Stimulated activated memory B cell treated with anti-CD40 and anti-IgM and Interleukin-4, amounts not matched to agents 10 μg/mL and 1 μg/mL and 100 μg/mL, for 72 hours (primary cell): ENCODE results near the gene TMEM167B.
A peak's percentile ranks its signal among the peaks of the same experiment; 100 is the strongest.
"Not testable (repeated sequence)": the region's sequence is repeated elsewhere in the genome, so short reads cannot be mapped to it uniquely, and the experiment has no call there.

ENCODE experiments used
- ATAC-seq: fragments of 150-1000 bp; cut with Tn5 transposase; 2 replicates; pipeline ENCODE4 v1.10.0; 2021
- H3K27ac Mint-ChIP-seq: one replicate; pipeline ENCODE4 v1.8.0; 2022; ENCODE audit warnings: mild to moderate bottlenecking, mixed read lengths
- H3K27me3 Mint-ChIP-seq: one replicate; pipeline ENCODE4 v1.8.0; 2022; ENCODE audit warnings: mixed read lengths
- H3K36me3 Mint-ChIP-seq: one replicate; pipeline ENCODE4 v1.8.0; 2022; ENCODE audit warnings: mixed read lengths
- H3K4me1 Mint-ChIP-seq: one replicate; pipeline ENCODE4 v1.8.0; 2022; ENCODE audit warnings: mixed read lengths
- H3K4me3 Mint-ChIP-seq: one replicate; pipeline ENCODE4 v1.8.0; 2022; ENCODE audit warnings: mild to moderate bottlenecking, moderate library complexity, mixed read lengths
- H3K9me3 Mint-ChIP-seq: one replicate; pipeline ENCODE4 v1.8.0; 2022; ENCODE audit warnings: mixed read lengths

Gene TMEM167B

GRCh38 chr1:109090196-109091077, at the start of gene TMEM167B:
TMEM167B (plus strand) TSS chr1:109090764; CDS start chr1:109090873, 109 bp downstream.
- peak; percentile 93 for ATAC-seq
- Mint-ChIP-seq H3K27ac (peak within 1 kb of the TSS; percentile 100), H3K4me3 (peak within 1 kb of the TSS; percentile 92), H3K9me3 (no peaks in the 10 kb centered on the region), H3K36me3 (no peaks in the 10 kb centered on the region), H3K4me1 (peaks cover 18% of the 10 kb centered on the region), H3K27me3 (no peaks in the 10 kb centered on the region)

- peak overlapping the region; percentile 81 for H3K27ac Mint-ChIP-seq
- H3K9me3 Mint-ChIP-seq = no peaks in the 10 kb centered on the region
- peaks cover 19% of the 10 kb centered on the region for H3K4me1 Mint-ChIP-seq
- H3K36me3 Mint-ChIP-seq = no peaks in the 10 kb centered on the region
- H3K27me3 Mint-ChIP-seq = no peaks in the 10 kb centered on the region
- peak; percentile 35 for ATAC-seq
- peak overlapping the region; percentile 86 for H3K4me3 Mint-ChIP-seq
These were observed 49.5 kb upstream of the TMEM167B start for GRCh38 chr1:109040989-109041620.

- no peaks in the 10 kb centered on the region for H3K9me3 Mint-ChIP-seq
- peak within 1 kb of the TSS; percentile 86 for H3K4me3 Mint-ChIP-seq
- no peaks in the 10 kb centered on the region for H3K36me3 Mint-ChIP-seq
- ATAC-seq = peak; percentile 99
- H3K4me1 Mint-ChIP-seq = peaks cover 19% of the 10 kb centered on the region
- peak within 1 kb of the TSS; percentile 81 for H3K27ac Mint-ChIP-seq
- no peaks in the 10 kb centered on the region for H3K27me3 Mint-ChIP-seq
These were observed 48.7 kb upstream of the TMEM167B start, which contains the start of gene WDR47 for GRCh38 chr1:109041621-109042468. WDR47 (minus strand) TSS chr1:109042102; CDS start chr1:109023512, 18,590 bp downstream.

- H3K4me1 Mint-ChIP-seq = peaks cover 9% of the 10 kb centered on the region
- H3K4me3 Mint-ChIP-seq = no peak overlapping the region
- H3K9me3 Mint-ChIP-seq = no peaks in the 10 kb centered on the region
- ATAC-seq = no peak
- H3K36me3 Mint-ChIP-seq = no peaks in the 10 kb centered on the region
- H3K27me3 Mint-ChIP-seq = no peaks in the 10 kb centered on the region
- H3K27ac Mint-ChIP-seq = no peak overlapping the region
These were observed 45.0 kb upstream of the TMEM167B start for GRCh38 chr1:109045595-109045994.

GRCh38 chr1:109046671-109047070, 43.9 kb upstream of the TMEM167B start:
- Mint-ChIP-seq H3K27me3 (no peaks in the 10 kb centered on the region), H3K4me3 (no peak overlapping the region), H3K9me3 (no peaks in the 10 kb centered on the region), H3K4me1 (no peaks in the 10 kb centered on the region), H3K36me3 (no peaks in the 10 kb centered on the region), H3K27ac (no peak overlapping the region)
- ATAC-seq = no peak

GRCh38 chr1:109047339-109047738, 43.2 kb upstream of the TMEM167B start:
- Mint-ChIP-seq H3K9me3 (no peaks in the 10 kb centered on the region), H3K27me3 (no peaks in the 10 kb centered on the region), H3K27ac (no peak overlapping the region), H3K4me3 (no peak overlapping the region), H3K4me1 (no peaks in the 10 kb centered on the region), H3K36me3 (no peaks in the 10 kb centered on the region)
- ATAC-seq = no peak

- no peaks in the 10 kb centered on the region for H3K4me1 Mint-ChIP-seq
- no peaks in the 10 kb centered on the region for H3K36me3 Mint-ChIP-seq
- no peaks in the 10 kb centered on the region for H3K9me3 Mint-ChIP-seq
- H3K4me3 Mint-ChIP-seq = no peak overlapping the region
- H3K27me3 Mint-ChIP-seq = no peaks in the 10 kb centered on the region
- ATAC-seq = no peak
- H3K27ac Mint-ChIP-seq = no peak overlapping the region
These were observed 42.2 kb upstream of the TMEM167B start for GRCh38 chr1:109048335-109048734.

GRCh38 chr1:109050228-109050995, 40.2 kb upstream of the TMEM167B start:
- Mint-ChIP-seq H3K36me3 (no peaks in the 10 kb centered on the region), H3K4me1 (no peaks in the 10 kb centered on the region), H3K4me3 (no peak overlapping the region), H3K9me3 (no peaks in the 10 kb centered on the region), H3K27me3 (no peaks in the 10 kb centered on the region), H3K27ac (no peak overlapping the region)
- ATAC-seq = no peak

- not testable (repeated sequence) for H3K4me3 Mint-ChIP-seq, ATAC-seq
These were observed 38.4 kb upstream of the TMEM167B start for GRCh38 chr1:109052145-109052544.

GRCh38 chr1:109056064-109056463, 34.5 kb upstream of the TMEM167B start:
- ATAC-seq = no peak
- Mint-ChIP-seq H3K27ac (no peak overlapping the region), H3K36me3 (no peaks in the 10 kb centered on the region), H3K4me1 (no peaks in the 10 kb centered on the region), H3K4me3 (no peak overlapping the region), H3K9me3 (no peaks in the 10 kb centered on the region), H3K27me3 (no peaks in the 10 kb centered on the region)

More at GRCh38 chr1:109052145-109052544, 38.4 kb upstream of the TMEM167B start:
- H3K27ac Mint-ChIP-seq, H3K36me3 Mint-ChIP-seq, H3K9me3 Mint-ChIP-seq, H3K27me3 Mint-ChIP-seq, H3K4me1 Mint-ChIP-seq: not testable (repeated sequence)

- Mint-ChIP-seq H3K27me3 (no peaks in the 10 kb centered on the region), H3K36me3 (no peaks in the 10 kb centered on the region), H3K4me1 (no peaks in the 10 kb centered on the region), H3K4me3 (no peak overlapping the region), H3K27ac (no peak overlapping the region), H3K9me3 (no peaks in the 10 kb centered on the region)
- no peak for ATAC-seq
These were observed 31.5 kb upstream of the TMEM167B start for GRCh38 chr1:109059026-109059425.

- Mint-ChIP-seq H3K4me3 (no peak overlapping the region), H3K9me3 (no peaks in the 10 kb centered on the region), H3K36me3 (peaks cover 11% of the 10 kb centered on the region), H3K27me3 (no peaks in the 10 kb centered on the region), H3K4me1 (no peaks in the 10 kb centered on the region), H3K27ac (no peak overlapping the region)
- ATAC-seq = no peak
These were observed 29.9 kb upstream of the TMEM167B start for GRCh38 chr1:109060707-109061106.

GRCh38 chr1:109061183-109061582, 29.4 kb upstream of the TMEM167B start:
- H3K9me3 Mint-ChIP-seq = no peaks in the 10 kb centered on the region
- no peak for ATAC-seq
- H3K27me3 Mint-ChIP-seq = no peaks in the 10 kb centered on the region
- no peak overlapping the region for H3K4me3 Mint-ChIP-seq
- H3K27ac Mint-ChIP-seq = no peak overlapping the region
- H3K36me3 Mint-ChIP-seq = peaks cover 15% of the 10 kb centered on the region
- H3K4me1 Mint-ChIP-seq = no peaks in the 10 kb centered on the region

- ATAC-seq = no peak
- Mint-ChIP-seq H3K27me3 (no peaks in the 10 kb centered on the region), H3K36me3 (peaks cover 23% of the 10 kb centered on the region), H3K4me3 (no peak overlapping the region), H3K4me1 (peaks cover under 1% of the 10 kb centered on the region), H3K27ac (no peak overlapping the region), H3K9me3 (no peaks in the 10 kb centered on the region)
These were observed 25.4 kb upstream of the TMEM167B start for GRCh38 chr1:109065137-109065536.
